Measurements from ENCODE around the gene LRP1B. TPM values are rescaled to one million over a fixed set of nuclear protein-coding genes. Genes with fewer than 3 reads are reported as not detected.

The LRP1B gene
- total RNA-seq, 1 donor from 2014 or later: 0.12 TPM

DNA sequence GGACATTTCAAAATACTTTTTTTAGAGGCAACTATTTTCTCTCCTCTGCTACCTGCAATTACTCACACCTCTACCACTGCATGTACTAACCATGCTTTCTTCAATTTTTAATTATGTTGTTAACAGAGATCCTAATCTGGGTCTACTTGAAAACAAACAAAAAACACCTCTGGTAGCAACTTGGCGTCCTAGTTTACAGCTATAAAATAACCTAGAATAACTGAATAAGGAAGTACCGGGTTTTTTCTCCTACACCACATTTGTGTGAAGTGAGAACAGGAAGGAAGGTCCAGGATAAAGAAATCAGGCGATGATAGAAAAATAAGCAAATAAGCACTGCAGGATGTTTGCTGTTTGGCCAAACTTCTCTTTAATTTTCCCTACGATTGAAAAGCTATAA, 633.5 kb downstream of the LRP1B start:
- no peak overlapping the region for H3K4me3 ChIP-seq (ENCODE audit: low read depth, low read length)
- TF ChIP-seq, protein P1, sequence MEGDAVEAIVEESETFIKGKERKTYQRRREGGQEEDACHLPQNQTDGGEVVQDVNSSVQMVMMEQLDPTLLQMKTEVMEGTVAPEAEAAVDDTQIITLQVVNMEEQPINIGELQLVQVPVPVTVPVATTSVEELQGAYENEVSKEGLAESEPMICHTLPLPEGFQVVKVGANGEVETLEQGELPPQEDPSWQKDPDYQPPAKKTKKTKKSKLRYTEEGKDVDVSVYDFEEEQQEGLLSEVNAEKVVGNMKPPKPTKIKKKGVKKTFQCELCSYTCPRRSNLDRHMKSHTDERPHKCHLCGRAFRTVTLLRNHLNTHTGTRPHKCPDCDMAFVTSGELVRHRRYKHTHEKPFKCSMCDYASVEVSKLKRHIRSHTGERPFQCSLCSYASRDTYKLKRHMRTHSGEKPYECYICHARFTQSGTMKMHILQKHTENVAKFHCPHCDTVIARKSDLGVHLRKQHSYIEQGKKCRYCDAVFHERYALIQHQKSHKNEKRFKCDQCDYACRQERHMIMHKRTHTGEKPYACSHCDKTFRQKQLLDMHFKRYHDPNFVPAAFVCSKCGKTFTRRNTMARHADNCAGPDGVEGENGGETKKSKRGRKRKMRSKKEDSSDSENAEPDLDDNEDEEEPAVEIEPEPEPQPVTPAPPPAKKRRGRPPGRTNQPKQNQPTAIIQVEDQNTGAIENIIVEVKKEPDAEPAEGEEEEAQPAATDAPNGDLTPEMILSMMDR (conservative IDR thresholded peaks at IDR 0.05; ENCODE audit: low read depth, low read length): no peak
- DNase-seq (ENCODE audit: low read depth): no peak

DNA sequence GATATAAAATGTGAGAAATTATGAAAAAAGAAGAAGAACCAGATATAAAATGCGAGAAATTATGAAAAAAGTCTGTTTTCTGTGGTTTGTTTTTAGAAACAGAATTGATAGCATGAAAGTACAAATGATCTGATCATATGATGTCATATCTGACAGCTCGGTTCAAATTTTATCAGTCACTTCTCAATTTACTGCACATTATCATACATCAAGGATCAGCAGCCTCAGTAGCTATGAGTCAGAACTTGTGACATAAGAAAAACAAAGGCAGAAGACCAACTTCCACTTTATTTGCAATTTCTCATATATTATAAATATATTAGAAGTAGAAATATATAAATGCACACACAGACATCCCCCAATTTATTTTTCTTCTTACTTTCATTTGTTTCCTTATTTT, 634.0 kb downstream of the LRP1B start:
- TF ChIP-seq, protein P1 (conservative IDR thresholded peaks at IDR 0.05; ENCODE audit: low read depth, low read length): no peak
- DNase-seq (ENCODE audit: low read depth): no peak
- H3K4me3 ChIP-seq (ENCODE audit: low read depth, low read length): no peak overlapping the region

DNA sequence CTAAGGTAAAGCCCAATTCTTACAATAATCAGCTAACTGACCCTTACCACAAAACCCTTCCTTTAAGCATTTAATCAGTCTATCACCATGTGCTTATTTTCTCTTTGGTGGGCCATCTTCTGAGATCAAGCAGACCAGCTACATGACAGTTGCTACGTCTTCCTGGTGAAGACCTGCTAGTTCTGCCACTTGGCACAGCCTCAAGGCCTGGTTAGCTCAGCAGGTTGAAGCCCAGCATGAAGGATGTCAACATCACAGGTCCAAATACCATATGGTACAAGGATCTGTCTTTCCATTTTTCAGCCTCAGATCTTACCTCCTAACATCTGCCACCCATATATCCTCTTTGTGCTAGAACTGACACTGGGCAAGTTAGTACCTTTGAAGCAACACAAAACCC, 636.9 kb downstream of the LRP1B start:
- no peak overlapping the region for H3K4me3 ChIP-seq (ENCODE audit: low read depth, low read length)
- no peak for DNase-seq (ENCODE audit: low read depth)
- TF ChIP-seq, protein P1 (conservative IDR thresholded peaks at IDR 0.05; ENCODE audit: low read depth, low read length): no peak

DNA sequence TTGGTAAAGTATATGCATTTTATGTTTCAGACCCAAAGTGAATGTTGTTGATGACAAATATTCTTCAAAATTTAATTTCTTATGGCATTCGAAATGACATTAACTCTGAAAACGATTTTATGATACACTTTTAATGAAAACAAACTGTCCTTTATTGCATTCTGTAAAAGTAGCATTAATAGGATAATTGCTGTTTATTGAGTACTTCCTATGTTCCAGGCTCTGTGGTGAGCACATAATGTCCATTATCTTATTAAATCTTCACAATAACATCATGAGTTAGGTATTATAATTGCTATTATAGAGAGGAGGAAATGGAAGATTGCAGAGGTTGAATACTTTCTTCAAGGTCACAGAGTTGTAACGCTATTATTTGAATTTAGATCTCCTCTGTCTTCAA, 638.0 kb downstream of the LRP1B start:
- H3K4me3 ChIP-seq (ENCODE audit: low read depth, low read length): no peak overlapping the region
- TF ChIP-seq, protein P1 (conservative IDR thresholded peaks at IDR 0.05; ENCODE audit: low read depth, low read length): no peak
- no peak for DNase-seq (ENCODE audit: low read depth)

DNA sequence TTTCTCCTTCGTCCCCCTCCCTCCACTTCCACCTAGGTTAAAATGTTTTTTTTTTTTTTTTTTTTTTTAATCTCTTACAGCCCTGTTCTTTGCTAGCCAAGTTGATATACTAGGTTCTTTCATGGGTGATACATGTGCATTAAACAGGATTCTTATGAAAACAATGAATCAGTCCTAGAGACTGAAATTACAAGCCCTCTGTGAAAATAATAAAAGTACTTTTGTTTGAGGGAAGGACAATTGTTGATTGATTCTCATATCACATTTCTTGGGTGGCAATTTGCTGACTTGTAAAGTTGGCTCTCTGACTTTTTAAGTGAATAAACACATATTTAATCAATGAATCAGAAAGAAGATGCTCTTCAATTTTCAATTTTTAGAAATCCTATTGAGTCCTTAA, 639.9 kb downstream of the LRP1B start:
- no peak for DNase-seq (ENCODE audit: low read depth)
- TF ChIP-seq, protein P1 (conservative IDR thresholded peaks at IDR 0.05; ENCODE audit: low read depth, low read length): no peak
- H3K4me3 ChIP-seq (ENCODE audit: low read depth, low read length): no peak overlapping the region

DNA sequence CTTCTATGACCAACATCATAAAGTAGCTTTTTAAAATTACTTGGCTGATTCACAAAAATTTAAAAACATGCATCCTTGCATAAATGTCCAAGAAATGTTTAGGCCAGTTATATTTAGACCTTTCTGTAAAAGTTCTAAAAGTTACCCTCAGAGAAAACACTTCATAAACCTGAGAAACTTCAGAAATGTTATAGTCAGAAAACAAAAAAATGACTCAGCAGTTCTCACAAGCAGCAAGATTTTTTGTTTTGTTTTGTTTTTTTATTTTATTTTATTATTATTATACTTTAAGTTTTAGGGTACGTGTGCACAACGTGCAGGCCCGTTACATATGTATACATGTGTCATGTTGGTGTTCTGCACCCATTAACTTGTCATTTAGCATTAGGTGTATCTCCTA, 648.1 kb downstream of the LRP1B start:
- DNase-seq (ENCODE audit: low read depth): no peak
- no peak overlapping the region for H3K4me3 ChIP-seq (ENCODE audit: low read depth, low read length)
- TF ChIP-seq, protein P1 (conservative IDR thresholded peaks at IDR 0.05; ENCODE audit: low read depth, low read length): no peak

DNA sequence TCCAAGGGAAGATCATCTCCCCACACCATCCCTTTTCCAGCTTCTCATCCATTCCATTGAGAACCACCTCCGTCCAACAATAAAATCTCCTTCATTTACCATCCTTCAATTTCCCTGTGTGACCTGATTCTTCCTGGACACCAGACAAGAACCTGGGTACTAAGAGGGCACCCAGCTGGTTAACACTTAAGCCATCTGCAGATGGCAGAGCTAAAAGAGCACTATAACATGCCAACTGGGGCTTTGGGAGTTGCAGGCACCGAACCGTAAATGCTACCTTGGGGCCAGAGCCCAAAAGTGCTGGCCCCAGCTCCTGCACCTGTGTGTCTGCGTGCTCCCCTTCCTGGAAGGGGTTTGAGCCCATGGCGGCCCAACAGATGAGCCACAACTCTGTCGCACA, 655.0 kb downstream of the LRP1B start:
- no peak overlapping the region for H3K4me3 ChIP-seq (ENCODE audit: low read depth, low read length)
- TF ChIP-seq, protein P1 (conservative IDR thresholded peaks at IDR 0.05; ENCODE audit: low read depth, low read length): no peak
- DNase-seq (ENCODE audit: low read depth): no peak

Measured in epithelial cell of proximal tubule (primary cell).